HepG2 (cell line): ENCODE measurements around the gene CHD9. TPM values are rescaled to one million over a fixed set of nuclear protein-coding genes. Genes with fewer than 3 reads are reported as not detected.
A peak's percentile ranks its signal among the peaks of the same experiment; 100 is the strongest.

Source experiments
- ARID5B ChIP-seq: IDR thresholded peaks from 2 replicates; pipeline ENCODE4 v1.4.0; 2020; ENCODE audit warnings: mild to moderate bottlenecking, missing genetic modification reagents
- CEBPG ChIP-seq: IDR thresholded peaks from 2 replicates; pipeline ENCODE4 v1.6.1; 2016
- DMAP1 ChIP-seq: IDR thresholded peaks from 2 replicates; pipeline ENCODE4 v1.6.1; 2016
- E2F1 ChIP-seq: sonication (generic); formaldehyde crosslinking; IDR thresholded peaks from 2 replicates; pipeline ENCODE4 v1.5.0; 2020; ENCODE audit warnings: missing genetic modification reagents
- EEA1 ChIP-seq: sonication (generic); formaldehyde crosslinking; IDR thresholded peaks from 2 replicates; pipeline ENCODE4 v1.5.1; 2020; ENCODE audit warnings: mild to moderate bottlenecking, missing genetic modification reagents, borderline replicate concordance
- FOXJ3 ChIP-seq: sonication (generic); formaldehyde crosslinking; IDR thresholded peaks from 2 replicates; pipeline ENCODE4 v1.4.0; 2020; ENCODE audit warnings: missing genetic modification reagents, mild to moderate bottlenecking, borderline replicate concordance
- HINFP ChIP-seq: sonication (generic); formaldehyde crosslinking; IDR thresholded peaks from 2 replicates; pipeline ENCODE4 v1.4.0; 2020; ENCODE audit warnings: low read depth, mild to moderate bottlenecking, missing genetic modification reagents
- HNF4A ChIP-seq: sonication (generic); formaldehyde crosslinking; IDR thresholded peaks from 2 replicates; pipeline ENCODE4 v1.4.0; 2020; ENCODE audit warnings: missing genetic modification reagents
- KAT8 ChIP-seq: IDR thresholded peaks from 2 replicates; pipeline ENCODE4 v1.6.1; 2016; ENCODE audit warnings: missing genetic modification reagents, missing compliant biosample characterization
- NFE2 ChIP-seq: sonication (generic); formaldehyde crosslinking; IDR thresholded peaks from 2 replicates; pipeline ENCODE4 v1.4.0; 2020; ENCODE audit warnings: missing genetic modification reagents
- PAX8 ChIP-seq: sonication (generic); formaldehyde crosslinking; IDR thresholded peaks from 2 replicates; pipeline ENCODE4 v1.8.0; 2022; ENCODE audit warnings: mild to moderate bottlenecking, missing genetic modification reagents, borderline replicate concordance
- REL ChIP-seq: sonication (generic); formaldehyde crosslinking; conservative IDR thresholded peaks from 2 replicates; pipeline ENCODE4 v1.8.0; 2022; ENCODE audit warnings: mild to moderate bottlenecking, missing genetic modification reagents, moderate library complexity
- RXRA ChIP-seq: sonication (generic); formaldehyde crosslinking; IDR thresholded peaks from 2 replicates; pipeline ENCODE4 v1.5.1; 2020; ENCODE audit warnings: missing genetic modification reagents
- SMAD3 ChIP-seq: sonication (generic); formaldehyde crosslinking; IDR thresholded peaks from 2 replicates; pipeline ENCODE4 v1.4.0; 2020; ENCODE audit warnings: missing genetic modification reagents
- SNAPC4 ChIP-seq: sonication (generic); formaldehyde crosslinking; IDR thresholded peaks from 2 replicates; pipeline ENCODE4 v1.4.0; 2020; ENCODE audit warnings: mild to moderate bottlenecking, missing genetic modification reagents
- TRIM24 ChIP-seq: sonication (generic); formaldehyde crosslinking; IDR thresholded peaks from 2 replicates; pipeline ENCODE4 v1.8.0; 2022; ENCODE audit warnings: mild to moderate bottlenecking, missing genetic modification reagents
- ZNF124 ChIP-seq: sonication (generic); formaldehyde crosslinking; IDR thresholded peaks from 2 replicates; pipeline ENCODE4 v1.4.0; 2020; ENCODE audit warnings: missing genetic modification reagents
- ZNF326 ChIP-seq: sonication (generic); formaldehyde crosslinking; IDR thresholded peaks from 2 replicates; pipeline ENCODE4 v1.4.0; 2020; ENCODE audit warnings: missing genetic modification reagents, borderline replicate concordance
- polyA plus RNA-seq, 8 experiments: library from polyadenylated mRNA; depleted of rRNA in 3 of 8; stranded (reverse) in 7 of 8; unstranded in 1 of 8; fragments of >200 nt; fragmentation: Illumina TruSeq in 4 of 8; extraction: Trizol in 4 of 8; gene quantifications; 2 replicates each; pipeline versions ENCODE4 v1.2.1 to v1.2.3, GENCODE V29; 2011 to 2016; ENCODE audit warnings: low read depth in 4 of 8, missing spikeins in 1 of 8, mixed read lengths in 1 of 8; ENCODE audit not compliant: insufficient read depth in 1 of 8
- total RNA-seq, 5 experiments: library from RNA; depleted of rRNA; stranded (reverse); fragments of >200 nt; fragmentation: Illumina TruSeq; extraction: Trizol; gene quantifications; 2 replicates each; pipeline ENCODE4 v1.2.3, GENCODE V29; 2016; ENCODE audit warnings: low read depth in 1 of 5

The CHD9 gene
- total and polyA plus RNA-seq, 2 of the 13 experiments (the other 11 are each of a cell fraction or from before 2014, with no cell fraction given), result 23.4 to 27.7 TPM

DNA sequence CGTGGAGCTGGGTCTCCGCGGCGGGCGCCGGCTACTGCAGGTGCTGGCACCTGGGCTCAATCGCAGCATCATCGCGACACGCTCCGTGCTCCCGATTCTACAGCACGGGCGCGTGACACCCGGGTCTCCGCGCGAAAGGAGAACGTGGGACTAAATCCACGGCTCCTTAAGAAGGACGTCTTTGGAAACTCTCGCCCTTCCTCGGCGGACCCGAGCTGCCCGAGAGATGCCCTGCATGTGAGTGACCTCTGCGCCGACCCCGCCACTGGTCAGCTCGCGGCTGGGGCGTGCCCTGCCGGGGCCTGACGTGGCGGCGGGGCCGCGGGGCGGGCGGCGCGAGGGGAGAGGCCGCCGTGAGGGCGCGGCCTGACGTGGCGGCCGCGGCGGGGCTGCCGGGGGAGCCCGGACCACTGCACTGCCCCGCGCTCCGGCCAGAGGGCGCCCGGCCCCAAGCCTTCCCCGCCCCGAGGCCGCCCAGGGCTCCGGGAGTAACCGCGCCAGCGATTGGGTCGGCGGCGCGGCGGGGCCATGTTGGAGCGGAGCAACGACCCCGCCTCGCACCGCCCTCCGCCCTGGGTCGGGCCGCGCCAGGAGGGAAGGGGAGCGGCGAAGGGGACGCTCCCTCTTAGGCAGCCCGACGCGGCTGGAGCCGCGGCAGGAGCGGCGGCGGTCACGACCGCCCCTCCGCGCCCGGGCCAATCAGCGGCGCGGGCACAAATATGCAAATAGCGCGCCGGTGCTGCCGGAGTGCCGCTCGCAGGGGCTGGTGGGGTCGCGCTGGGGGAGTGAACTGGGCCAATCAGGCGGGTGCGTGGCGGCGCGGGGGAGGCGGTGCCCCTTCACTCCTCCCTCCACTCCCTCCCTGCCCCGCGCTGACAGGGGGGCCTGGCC lies 75.6 kb downstream of the CHD9 start (continued):
- no peak; the same call in 1 of the 2 replicates for TF ChIP-seq SNAPC4 (CRISPR knock-in tag)
- TF ChIP-seq ZNF326 (CRISPR knock-in tag), result no peak
- no peak for TF ChIP-seq TRIM24 (CRISPR knock-in tag)
- TF ChIP-seq REL (CRISPR knock-in tag), result 0 out of 2 replicates have a peak, but pooled peaks have one; percentile 43
- 0 out of 2 replicates have a peak, but pooled peaks have one; percentile 29 for TF ChIP-seq FOXJ3 (CRISPR knock-in tag)
- TF ChIP-seq EEA1 (CRISPR knock-in tag), result 0 out of 2 replicates have a peak, but pooled peaks have one; percentile 45
- TF ChIP-seq SMAD3 (CRISPR knock-in tag), result 0 out of 2 replicates have a peak, but pooled peaks have one; percentile 47
- peak; percentile 36 for TF ChIP-seq HNF4A
- no peak for TF ChIP-seq CEBPG (CRISPR knock-in tag)
- TF ChIP-seq HINFP, result peak; percentile 48; the same call in 1 of the 2 replicates
- TF ChIP-seq PAX8 (CRISPR knock-in tag), result 0 out of 2 replicates have a peak, but pooled peaks have one; percentile 53
- peak; percentile 54 for TF ChIP-seq ARID5B (CRISPR knock-in tag)
- peak; percentile 49 for TF ChIP-seq ZNF124 (CRISPR knock-in tag)
- peak; percentile 88 for TF ChIP-seq RXRA
- TF ChIP-seq DMAP1 (CRISPR knock-in tag), result peak; percentile 91
- TF ChIP-seq NFE2 (CRISPR knock-in tag), result no peak
- no peak for TF ChIP-seq KAT8 (CRISPR knock-in tag)
- TF ChIP-seq E2F1 (CRISPR knock-in tag), result no peak
